Measurements from ENCODE around the gene SIRPB2. TPM values are rescaled to one million over a fixed set of nuclear protein-coding genes. Genes with fewer than 3 reads are reported as not detected.
"Not testable (repeated sequence)": the region's sequence is repeated elsewhere in the genome, so short reads cannot be mapped to it uniquely, and the experiment has no call there.

SIRPB2 gene
- total RNA-seq, 1 donor from 2014 or later, result 3.6 TPM

- no peak for DNase-seq (ENCODE audit: low spot score)
These were observed 8.6 kb upstream of the SIRPB2 start for GRCh38 chr20:1499528-1500420.

GRCh38 chr20:1497371-1497770 lies 6.2 kb upstream of the SIRPB2 start:
- DNase-seq (ENCODE audit: low spot score), result not testable (repeated sequence)

GRCh38 chr20:1496930-1497329 lies 5.7 kb upstream of the SIRPB2 start:
- DNase-seq (ENCODE audit: low spot score), result no peak

- no peak for DNase-seq (ENCODE audit: low spot score)
These were observed 3.2 kb upstream of the SIRPB2 start for GRCh38 chr20:1494436-1494835.

GRCh38 chr20:1493536-1493935 lies 2.3 kb upstream of the SIRPB2 start:
- no peak for DNase-seq (ENCODE audit: low spot score)

GRCh38 chr20:1491860-1492642 lies 831 bp upstream of the SIRPB2 start:
- no peak for DNase-seq (ENCODE audit: low spot score)

GRCh38 chr20:1490643-1491195 lies 501 bp downstream of the SIRPB2 start:
- no peak for DNase-seq (ENCODE audit: low spot score)

GRCh38 chr20:1489764-1490436 lies 1.3 kb downstream of the SIRPB2 start:
- no peak for DNase-seq (ENCODE audit: low spot score)

GRCh38 chr20:1489325-1489724 lies 1.9 kb downstream of the SIRPB2 start:
- DNase-seq (ENCODE audit: low spot score), result no peak

- no peak for DNase-seq (ENCODE audit: low spot score)
These were observed 4.7 kb downstream of the SIRPB2 start for GRCh38 chr20:1486566-1486965.

GRCh38 chr20:1484438-1485116 lies 6.6 kb downstream of the SIRPB2 start:
- DNase-seq (ENCODE audit: low spot score), result no peak

- no peak for DNase-seq (ENCODE audit: low spot score)
These were observed 11.2 kb downstream of the SIRPB2 start for GRCh38 chr20:1479831-1480595.

- no peak for DNase-seq (ENCODE audit: low spot score)
These were observed 12.7 kb downstream of the SIRPB2 start for GRCh38 chr20:1478566-1478965.

- DNase-seq (ENCODE audit: low spot score), result no peak
These were observed 13.2 kb downstream of the SIRPB2 start for GRCh38 chr20:1477896-1478490.

GRCh38 chr20:1474817-1475603 lies 16.2 kb downstream of the SIRPB2 start:
- DNase-seq (ENCODE audit: low spot score), result no peak

- DNase-seq (ENCODE audit: low spot score), result no peak
These were observed 16.9 kb downstream of the SIRPB2 start for GRCh38 chr20:1474325-1474724.

GRCh38 chr20:1473246-1474220 lies 17.7 kb downstream of the SIRPB2 start:
- DNase-seq (ENCODE audit: low spot score), result no peak

GRCh38 chr20:1472556-1473245 lies 18.5 kb downstream of the SIRPB2 start:
- DNase-seq (ENCODE audit: low spot score), result no peak
